Measurements from ENCODE around the gene UGT1A3. TPM values are rescaled to one million over a fixed set of nuclear protein-coding genes. Genes with fewer than 3 reads are reported as not detected.

UGT1A3 gene
- polyA plus RNA-seq, 1 donor (not counting 4 experiments of a cell fraction or from before 2014, with no cell fraction given) = 3.2 TPM

- Histone ChIP-seq H3K9me3 (ENCODE audit: control insufficient read depth, low read depth, low read length) (no peaks in the 10 kb centered on the region), H3K4me1 (ENCODE audit: control insufficient read depth, extremely low read depth, insufficient read depth, low read length) (peaks cover 45% of the 10 kb centered on the region), H3K27ac (ENCODE audit: control insufficient read depth, insufficient read depth, low read length) (no peak overlapping the region), H3K4me2 (ENCODE audit: control insufficient read depth, extremely low read depth, insufficient read depth, low read depth, low read length) (no peak overlapping the region), H3K4me3 (ENCODE audit: control insufficient read depth in 2 of 3, extremely low read depth in 1 of 3, insufficient read depth in 2 of 3, low read depth in 1 of 3, low read length in 3 of 3) (no peak overlapping the region), H3K36me3 (ENCODE audit: control insufficient read depth in 2 of 2, extremely low read depth in 1 of 2, insufficient read depth in 2 of 2, low read length in 2 of 2) (peaks cover 0 to 5% of the 10 kb centered on the region in 2 experiments), H3K27me3 (ENCODE audit: control insufficient read depth, extremely low read depth, insufficient read depth, low read length) (no peaks in the 10 kb centered on the region), H3K79me2 (ENCODE audit: control insufficient read depth, insufficient read depth, low read length) (peaks cover 29% of the 10 kb centered on the region), H3K9me1 (ENCODE audit: control insufficient read depth, extremely low read depth, insufficient read depth, low read length) (no peaks in the 10 kb centered on the region), H2AFZ (ENCODE audit: control insufficient read depth, low read length) (no peak overlapping the region), H4K20me1 (ENCODE audit: control insufficient read depth, extremely low read depth, insufficient read depth, low read length) (no peaks in the 10 kb centered on the region), H3K9ac (ENCODE audit: control insufficient read depth, extremely low read depth, insufficient read depth, low read length) (no peak overlapping the region)
- dilution Hi-C loops (cut with MboI; ENCODE audit: extremely low pct_ligation_motif_present, low sequenced_read_pairs) = no loop called here
- FAIRE-seq = no peak
- DNase-seq (ENCODE audit: low read depth, low spot score) = no peak
- no peak for TF ChIP-seq CTCF (optimal IDR thresholded peaks at IDR 0.05 in 1 of 3, IDR thresholded peaks at IDR 0.05 in 1 of 3, conservative IDR thresholded peaks at IDR 0.05 in 1 of 3; ENCODE audit: extremely low read depth in 1 of 3, insufficient read depth in 2 of 3, low read length in 3 of 3)
- TF ChIP-seq EZH2 (IDR thresholded peaks at IDR 0.05; ENCODE audit: low read length) = no peak
These were observed 39.3 kb upstream of the UGT1A3 start for GRCh38 chr2:233689501-233689900.

GRCh38 chr2:233690444-233690843 is 38.4 kb upstream of the UGT1A3 start:
- H2AFZ ChIP-seq (ENCODE audit: control insufficient read depth, low read length) = no peak overlapping the region
- DNase-seq (ENCODE audit: low read depth, low spot score) = peak; percentile 68
- dilution Hi-C loops (cut with MboI; ENCODE audit: extremely low pct_ligation_motif_present, low sequenced_read_pairs) = no loop called here

More at GRCh38 chr2:233690444-233690843, 38.4 kb upstream of the UGT1A3 start:
- TF ChIP-seq EZH2 (IDR thresholded peaks at IDR 0.05; ENCODE audit: low read length) (no peak), CTCF (optimal IDR thresholded peaks at IDR 0.05 in 1 of 3, IDR thresholded peaks at IDR 0.05 in 1 of 3, conservative IDR thresholded peaks at IDR 0.05 in 1 of 3; ENCODE audit: extremely low read depth in 1 of 3, insufficient read depth in 2 of 3, low read length in 3 of 3) (no peak)
- peak overlapping the region; percentile 53 for H3K9ac ChIP-seq (ENCODE audit: control insufficient read depth, extremely low read depth, insufficient read depth, low read length)
- peaks cover 36% of the 10 kb centered on the region for H3K79me2 ChIP-seq (ENCODE audit: control insufficient read depth, insufficient read depth, low read length)
- H3K27ac ChIP-seq (ENCODE audit: control insufficient read depth, insufficient read depth, low read length) = peak overlapping the region; percentile 95
- H3K36me3 ChIP-seq (ENCODE audit: control insufficient read depth in 2 of 2, extremely low read depth in 1 of 2, insufficient read depth in 2 of 2, low read length in 2 of 2) = peaks cover 0 to 5% of the 10 kb centered on the region in 2 experiments
- H3K4me1 ChIP-seq (ENCODE audit: control insufficient read depth, extremely low read depth, insufficient read depth, low read length) = peaks cover 50% of the 10 kb centered on the region
- H3K4me2 ChIP-seq (ENCODE audit: control insufficient read depth, extremely low read depth, insufficient read depth, low read depth, low read length) = peak overlapping the region; percentile 97
- peak; percentile 93 for FAIRE-seq
- no peaks in the 10 kb centered on the region for H3K9me3 ChIP-seq (ENCODE audit: control insufficient read depth, low read depth, low read length)
- H3K27me3 ChIP-seq (ENCODE audit: control insufficient read depth, extremely low read depth, insufficient read depth, low read length) = no peaks in the 10 kb centered on the region
- peak overlapping the region in 1 of 3 experiments; percentile 30 for H3K4me3 ChIP-seq (ENCODE audit: control insufficient read depth in 2 of 3, extremely low read depth in 1 of 3, insufficient read depth in 2 of 3, low read depth in 1 of 3, low read length in 3 of 3)
- no peaks in the 10 kb centered on the region for H4K20me1 ChIP-seq (ENCODE audit: control insufficient read depth, extremely low read depth, insufficient read depth, low read length)
- H3K9me1 ChIP-seq (ENCODE audit: control insufficient read depth, extremely low read depth, insufficient read depth, low read length) = no peaks in the 10 kb centered on the region
